BJ (cell line): ENCODE data around the gene TALDO1. TPM values are rescaled to one million over a fixed set of nuclear protein-coding genes. Genes with fewer than 3 reads are reported as not detected.

Source experiments
- CTCF ChIA-PET: fragments of 350-600 bp; formaldehyde crosslinking; extraction: SDS; loops from one replicate; lab custom pipeline; 2021; ENCODE audit warnings: antibody characterized with exemption, inconsistent platforms; lab: Yijun Ruan, JAX
- POLR2A ChIA-PET: fragments of 300-600 bp; sonication (Branson Sonifier 250); formaldehyde crosslinking; extraction: SDS; loops from one replicate; lab custom pipeline; 2021; ENCODE audit warnings: antibody characterized with exemption; lab: Charles Lee
- DNase-seq: peaks from one replicate; pipeline ENCODE4 v3.0.0-alpha.2; 2011; ENCODE audit warnings: low read depth
- H3K27me3 ChIP-seq: 2 replicates; pipeline ENCODE4 v1.6.0; 2011; ENCODE audit warnings: low read length; ENCODE audit not compliant: control insufficient read depth, insufficient read depth
- H3K36me3 ChIP-seq: 2 replicates; pipeline ENCODE4 v1.5.1; 2011; ENCODE audit warnings: low read length; ENCODE audit not compliant: control insufficient read depth, insufficient read depth
- H3K4me3 ChIP-seq: 2 replicates; pipeline ENCODE4 v1.5.1; 2011; ENCODE audit warnings: low read depth, mild to moderate bottlenecking, control low read depth, low read length
- polyA plus RNA-seq: library from polyadenylated mRNA; depleted of rRNA; stranded (reverse); fragments of >200 nt; gene quantifications from 2 replicates; pipeline ENCODE4 v1.2.3, GENCODE V29; 2011
- TF ChIP-seq, protein P1 (sequence below): IDR thresholded peaks from 2 replicates; pipeline ENCODE4 v1.5.1; 2011; ENCODE audit warnings: low read depth, mild to moderate bottlenecking, control low read depth, inconsistent platforms, low read length, moderate library complexity; ENCODE audit not compliant: insufficient read depth

The TALDO1 gene
- polyA plus RNA-seq, 1 experiment, result 278 TPM

GRCh38 chr11:706957-707816, 40.1 kb upstream of the TALDO1 start:
- POLR2A ChIA-PET, result interaction anchor here (0.6 kb wide), 1 partner anchor 89 kb away, joined by 10 read pairs; no protein-coding TSS in a partner anchor
- H3K4me3 ChIP-seq, result peak overlapping the region; percentile 75
- no peak for DNase-seq
- TF ChIP-seq, protein P1, sequence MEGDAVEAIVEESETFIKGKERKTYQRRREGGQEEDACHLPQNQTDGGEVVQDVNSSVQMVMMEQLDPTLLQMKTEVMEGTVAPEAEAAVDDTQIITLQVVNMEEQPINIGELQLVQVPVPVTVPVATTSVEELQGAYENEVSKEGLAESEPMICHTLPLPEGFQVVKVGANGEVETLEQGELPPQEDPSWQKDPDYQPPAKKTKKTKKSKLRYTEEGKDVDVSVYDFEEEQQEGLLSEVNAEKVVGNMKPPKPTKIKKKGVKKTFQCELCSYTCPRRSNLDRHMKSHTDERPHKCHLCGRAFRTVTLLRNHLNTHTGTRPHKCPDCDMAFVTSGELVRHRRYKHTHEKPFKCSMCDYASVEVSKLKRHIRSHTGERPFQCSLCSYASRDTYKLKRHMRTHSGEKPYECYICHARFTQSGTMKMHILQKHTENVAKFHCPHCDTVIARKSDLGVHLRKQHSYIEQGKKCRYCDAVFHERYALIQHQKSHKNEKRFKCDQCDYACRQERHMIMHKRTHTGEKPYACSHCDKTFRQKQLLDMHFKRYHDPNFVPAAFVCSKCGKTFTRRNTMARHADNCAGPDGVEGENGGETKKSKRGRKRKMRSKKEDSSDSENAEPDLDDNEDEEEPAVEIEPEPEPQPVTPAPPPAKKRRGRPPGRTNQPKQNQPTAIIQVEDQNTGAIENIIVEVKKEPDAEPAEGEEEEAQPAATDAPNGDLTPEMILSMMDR, result peak; percentile 13; the same call in 1 of the 2 replicates
- CTCF ChIA-PET, result interaction anchor here (0.9 to 2.6 kb wide), 7 partner anchors 9 to 133 kb away, joined by 3 to 8 read pairs (median 3); partner anchors contain the start of genes DEAF1 and TMEM80
- H3K27me3 ChIP-seq, result no peaks in the 10 kb centered on the region
- peaks cover 3% of the 10 kb centered on the region for H3K36me3 ChIP-seq

DNA sequence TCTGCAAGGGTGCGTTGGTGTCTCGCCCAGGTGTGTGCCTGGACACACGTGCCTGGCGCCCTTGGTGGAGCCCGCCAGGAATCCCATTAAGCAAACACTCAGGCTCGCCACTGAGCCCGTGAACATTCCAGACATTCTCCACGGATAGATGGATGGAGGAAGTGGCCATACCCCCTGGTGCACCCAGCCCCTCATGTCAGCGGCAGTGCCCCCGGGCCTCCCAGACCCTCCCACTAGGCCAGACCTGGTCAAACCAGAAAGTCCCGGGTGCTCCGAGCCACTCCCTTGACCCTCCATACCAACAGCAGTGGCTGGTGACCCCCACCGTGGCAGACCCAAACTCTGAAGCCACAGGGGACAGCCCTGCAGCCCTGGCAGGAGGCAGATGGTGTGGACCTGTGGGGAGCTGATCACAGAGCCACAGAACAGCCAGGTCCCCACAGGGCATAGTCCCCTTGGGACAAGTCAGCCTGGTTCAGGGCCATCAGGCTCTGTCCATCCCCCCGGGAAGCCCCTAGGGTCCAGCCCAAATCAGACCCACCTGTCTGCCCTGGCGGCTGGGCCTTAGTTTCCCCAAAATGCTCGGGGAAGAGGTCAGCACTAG, 39.3 kb upstream of the TALDO1 start:
- ChIA-PET POLR2A (no interaction called here), CTCF (interaction anchor here (1.6 to 2.6 kb wide), 2 partner anchors 15 to 18 kb away, joined by 6 to 8 read pairs; no protein-coding TSS in a partner anchor)
- Histone ChIP-seq H3K4me3 (no peak overlapping the region), H3K27me3 (no peaks in the 10 kb centered on the region), H3K36me3 (no peaks in the 10 kb centered on the region; the same call in 1 of the 2 replicates)
- no peak for DNase-seq
- TF ChIP-seq, protein P1, result no peak

- Histone ChIP-seq H3K27me3 (no peaks in the 10 kb centered on the region), H3K36me3 (no peaks in the 10 kb centered on the region; the same call in 1 of the 2 replicates), H3K4me3 (no peak overlapping the region)
- ChIA-PET CTCF (no interaction called here), POLR2A (no interaction called here)
- no peak for DNase-seq
- TF ChIP-seq, protein P1, result no peak
Observed at GRCh38 chr11:708511-708910, 38.8 kb upstream of the TALDO1 start.

GRCh38 chr11:709109-709997, 37.9 kb upstream of the TALDO1 start:
- TF ChIP-seq, protein P1, result no peak
- DNase-seq, result no peak
- H3K27me3 ChIP-seq, result no peaks in the 10 kb centered on the region
- ChIA-PET CTCF (no interaction called here), POLR2A (no interaction called here)
- H3K36me3 ChIP-seq, result no peaks in the 10 kb centered on the region
- H3K4me3 ChIP-seq, result no peak overlapping the region
